OCI-LY1 (cell line): ENCODE measurements around the gene SYNM.

Source experiments
- H2AFZ ChIP-seq: fragments of 200-600 bp; sonication (generic), shearing (Covaris generic); 2 replicates; pipeline ENCODE4 v1.6.0; 2014; ENCODE audit warnings: antibody characterized with exemption, mild to moderate bottlenecking, low read length
- H3F3A ChIP-seq: fragments of 200-600 bp; sonication (generic), shearing (Covaris generic); 2 replicates; pipeline ENCODE4 v1.6.0; 2014; ENCODE audit warnings: mild to moderate bottlenecking, antibody characterized with exemption, low read length, moderate library complexity; ENCODE audit not compliant: insufficient read depth
- H3K27ac ChIP-seq: fragments of 200-600 bp; sonication (generic); 2 replicates; pipeline ENCODE4 v1.5.1; 2014; ENCODE audit warnings: low read length, mixed run types, mild to moderate bottlenecking, low read depth; ENCODE audit not compliant: poor library complexity, severe bottlenecking
- H3K27me3 ChIP-seq: fragments of 200-600 bp; sonication (generic); 2 replicates; pipeline ENCODE4 v1.6.0; 2014; ENCODE audit warnings: antibody characterized with exemption, mild to moderate bottlenecking, low read length, moderate library complexity; ENCODE audit not compliant: insufficient read depth
- H3K36me3 ChIP-seq: fragments of 200-600 bp; sonication (generic); 2 replicates; pipeline ENCODE4 v1.6.1; 2014; ENCODE audit warnings: mild to moderate bottlenecking, antibody characterized with exemption, low read length, moderate library complexity, mixed read lengths; ENCODE audit not compliant: insufficient read depth
- H3K4me1 ChIP-seq: fragments of 200-600 bp; sonication (generic); 2 replicates; pipeline ENCODE4 v1.5.1; 2014; ENCODE audit warnings: mild to moderate bottlenecking, low read length, moderate library complexity; ENCODE audit not compliant: insufficient read depth, severe bottlenecking
- H3K4me2 ChIP-seq: fragments of 200-600 bp; sonication (generic), shearing (Covaris generic); 2 replicates; pipeline ENCODE4 v1.6.1; 2014; ENCODE audit warnings: low read length
- H3K4me3 ChIP-seq: fragments of 200-600 bp; sonication (generic); 2 replicates; pipeline ENCODE4 v1.5.1; 2014; ENCODE audit warnings: low read length, low read depth, mild to moderate bottlenecking, mixed read lengths; ENCODE audit not compliant: poor library complexity, severe bottlenecking
- H3K79me2 ChIP-seq: fragments of 200-600 bp; shearing (Covaris generic); 2 replicates; pipeline ENCODE4 v1.6.1; 2016; ENCODE audit warnings: mixed run types, low read length, mixed read lengths; ENCODE audit not compliant: insufficient read depth
- H3K9ac ChIP-seq: fragments of 200-600 bp; sonication (generic), shearing (Covaris generic); 2 replicates; pipeline ENCODE4 v1.6.1; 2014; ENCODE audit warnings: mild to moderate bottlenecking, low read length, mixed read lengths
- H3K9me2 ChIP-seq: fragments of 200-600 bp; sonication (generic), shearing (Covaris generic); 2 replicates; pipeline ENCODE4 v1.6.1; 2014; ENCODE audit warnings: low read depth, mild to moderate bottlenecking, low read length, mixed read lengths
- H3K9me3 ChIP-seq: fragments of 200-600 bp; shearing (Covaris generic); 2 replicates; pipeline ENCODE4 v1.6.1; 2014; ENCODE audit warnings: low read length, mixed read lengths
- H4K20me1 ChIP-seq: fragments of 200-600 bp; sonication (generic), shearing (Covaris generic); 2 replicates; pipeline ENCODE4 v1.6.0; 2016; ENCODE audit warnings: mild to moderate bottlenecking, low read length; ENCODE audit not compliant: insufficient read depth
- EZH2 ChIP-seq: fragments of 200-600 bp; sonication (generic), shearing (Covaris generic); IDR thresholded peaks from 2 replicates; pipeline ENCODE4 v1.8.0; 2017; ENCODE audit warnings: borderline replicate concordance, mixed run types, mild to moderate bottlenecking, antibody characterized with exemption, low read length, moderate library complexity, mixed read lengths
- TF ChIP-seq, protein P1 (sequence below): fragments of 200-600 bp; sonication (generic), shearing (Covaris generic); IDR thresholded peaks from 2 replicates; pipeline ENCODE4 v1.5.1; 2017; ENCODE audit warnings: mild to moderate bottlenecking, antibody characterized with exemption, low read length, moderate library complexity, mixed read lengths

SYNM gene

DNA sequence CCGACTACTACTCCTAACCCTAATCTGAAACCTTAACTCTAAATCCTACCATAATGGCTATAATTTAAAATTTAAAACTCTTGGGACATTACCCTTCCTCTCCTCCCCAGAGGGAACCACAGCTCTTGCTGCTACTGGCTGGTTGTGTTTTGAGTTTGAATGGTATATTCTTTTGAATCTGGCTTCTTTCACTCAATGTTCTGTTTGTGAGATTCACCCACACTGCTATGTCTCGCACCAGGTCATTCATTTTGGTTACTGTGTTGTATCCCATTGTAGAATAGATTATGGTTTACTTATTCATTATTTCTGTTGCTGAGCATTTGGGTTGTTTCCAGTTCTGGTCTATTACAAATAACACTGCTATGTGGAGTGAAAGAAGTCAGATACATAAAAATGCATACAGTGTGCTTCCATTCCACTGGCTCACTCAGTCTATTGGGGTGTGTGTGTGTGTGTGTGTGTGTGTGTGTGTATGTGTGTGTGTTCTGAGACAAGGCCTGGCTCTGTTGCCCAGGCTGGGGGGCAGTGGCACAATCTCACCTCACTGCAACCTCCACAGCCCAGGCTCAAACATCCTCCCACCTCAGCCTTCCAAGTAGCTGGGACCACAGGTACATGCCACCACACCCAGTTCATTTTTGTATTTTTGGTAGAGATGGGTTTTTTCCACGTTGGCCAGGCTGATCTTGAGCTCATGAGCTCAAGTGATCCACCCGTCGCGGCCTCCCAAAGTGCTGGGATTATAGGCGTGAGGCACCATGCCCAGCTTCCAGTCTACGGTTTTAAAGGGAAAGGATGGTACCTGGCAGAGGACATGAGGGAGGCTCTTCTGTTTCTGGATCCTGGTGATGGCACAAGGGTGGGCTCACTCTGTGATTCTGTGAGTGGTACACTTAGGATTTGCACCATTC lies 19.2 kb upstream of the SYNM start:
- Histone ChIP-seq H3F3A (no peaks in the 10 kb centered on the region), H3K4me3 (no peak overlapping the region), H3K4me2 (no peak overlapping the region), H3K36me3 (no peaks in the 10 kb centered on the region), H3K9me3 (no peaks in the 10 kb centered on the region), H3K9ac (no peak overlapping the region), H4K20me1 (no peaks in the 10 kb centered on the region), H3K9me2 (no peaks in the 10 kb centered on the region), H3K27me3 (no peaks in the 10 kb centered on the region), H2AFZ (no peak overlapping the region), H3K27ac (no peak overlapping the region), H3K4me1 (no peaks in the 10 kb centered on the region), H3K79me2 (no peaks in the 10 kb centered on the region)
- no peak for TF ChIP-seq EZH2
- TF ChIP-seq, protein P1, sequence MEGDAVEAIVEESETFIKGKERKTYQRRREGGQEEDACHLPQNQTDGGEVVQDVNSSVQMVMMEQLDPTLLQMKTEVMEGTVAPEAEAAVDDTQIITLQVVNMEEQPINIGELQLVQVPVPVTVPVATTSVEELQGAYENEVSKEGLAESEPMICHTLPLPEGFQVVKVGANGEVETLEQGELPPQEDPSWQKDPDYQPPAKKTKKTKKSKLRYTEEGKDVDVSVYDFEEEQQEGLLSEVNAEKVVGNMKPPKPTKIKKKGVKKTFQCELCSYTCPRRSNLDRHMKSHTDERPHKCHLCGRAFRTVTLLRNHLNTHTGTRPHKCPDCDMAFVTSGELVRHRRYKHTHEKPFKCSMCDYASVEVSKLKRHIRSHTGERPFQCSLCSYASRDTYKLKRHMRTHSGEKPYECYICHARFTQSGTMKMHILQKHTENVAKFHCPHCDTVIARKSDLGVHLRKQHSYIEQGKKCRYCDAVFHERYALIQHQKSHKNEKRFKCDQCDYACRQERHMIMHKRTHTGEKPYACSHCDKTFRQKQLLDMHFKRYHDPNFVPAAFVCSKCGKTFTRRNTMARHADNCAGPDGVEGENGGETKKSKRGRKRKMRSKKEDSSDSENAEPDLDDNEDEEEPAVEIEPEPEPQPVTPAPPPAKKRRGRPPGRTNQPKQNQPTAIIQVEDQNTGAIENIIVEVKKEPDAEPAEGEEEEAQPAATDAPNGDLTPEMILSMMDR, result no peak

DNA sequence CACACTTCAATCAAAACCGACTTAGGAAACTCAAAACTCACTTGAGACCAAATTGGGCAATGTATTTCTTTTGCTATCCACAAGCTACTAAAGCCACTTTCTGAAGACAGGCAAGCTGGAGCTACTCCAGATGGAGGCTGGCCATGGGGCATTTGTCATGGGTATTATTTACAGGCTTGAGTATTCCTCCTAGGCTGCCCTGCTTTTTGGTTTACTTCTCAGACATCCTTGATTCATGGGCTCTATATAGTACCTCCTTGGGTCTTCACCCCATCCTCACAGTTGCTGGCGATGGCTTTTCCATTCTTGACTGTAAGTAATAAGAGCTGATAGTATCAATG lies 18.6 kb upstream of the SYNM start:
- no peaks in the 10 kb centered on the region for H4K20me1 ChIP-seq
- no peak for TF ChIP-seq EZH2
- TF ChIP-seq, protein P1, result no peak
- no peak overlapping the region for H3K4me2 ChIP-seq
- no peaks in the 10 kb centered on the region for H3K4me1 ChIP-seq
- H2AFZ ChIP-seq, result no peak overlapping the region
- no peaks in the 10 kb centered on the region for H3K79me2 ChIP-seq
- no peaks in the 10 kb centered on the region for H3F3A ChIP-seq
- no peaks in the 10 kb centered on the region for H3K9me2 ChIP-seq
- no peak overlapping the region for H3K9ac ChIP-seq
- no peaks in the 10 kb centered on the region for H3K36me3 ChIP-seq
- H3K9me3 ChIP-seq, result no peaks in the 10 kb centered on the region
- no peak overlapping the region for H3K4me3 ChIP-seq
- no peaks in the 10 kb centered on the region for H3K27me3 ChIP-seq
- H3K27ac ChIP-seq, result no peak overlapping the region

DNA sequence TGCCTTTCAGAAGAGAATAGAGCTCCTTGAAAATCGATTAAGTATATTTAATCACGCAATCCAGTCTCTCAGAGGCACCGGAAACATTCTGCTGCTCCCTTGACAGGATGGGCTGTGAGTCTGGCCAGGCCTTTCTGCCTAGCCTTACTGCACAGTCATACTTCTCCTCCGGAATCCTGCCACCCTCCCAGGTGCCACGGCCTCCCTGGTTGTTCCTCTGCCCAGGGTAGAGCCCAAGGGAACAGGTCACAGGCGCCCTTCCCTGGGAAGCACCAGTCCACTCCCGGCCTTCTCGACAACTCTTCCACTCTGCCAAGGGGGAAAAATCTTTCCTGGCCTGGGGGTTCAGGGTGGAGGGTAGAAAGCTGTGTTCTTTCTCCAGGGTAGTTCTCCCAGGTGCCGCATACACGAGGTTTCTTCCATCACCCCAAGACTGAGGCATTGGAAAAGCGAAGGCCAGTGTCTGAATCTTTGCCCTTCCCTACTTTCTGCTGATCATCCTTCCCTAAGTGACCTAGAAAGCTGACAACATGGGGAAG lies 17.4 kb upstream of the SYNM start:
- Histone ChIP-seq H3K9me2 (no peaks in the 10 kb centered on the region), H3K4me2 (no peak overlapping the region), H3K27ac (no peak overlapping the region), H3K36me3 (no peaks in the 10 kb centered on the region), H2AFZ (no peak overlapping the region), H3K9me3 (no peaks in the 10 kb centered on the region), H3K9ac (no peak overlapping the region), H4K20me1 (no peaks in the 10 kb centered on the region), H3K4me1 (no peaks in the 10 kb centered on the region), H3K79me2 (no peaks in the 10 kb centered on the region), H3K27me3 (no peaks in the 10 kb centered on the region), H3K4me3 (no peak overlapping the region), H3F3A (no peaks in the 10 kb centered on the region)
- TF ChIP-seq, protein P1, result no peak
- no peak for TF ChIP-seq EZH2
